HG03025 (cell line): Measurements from ENCODE around the gene TRIM54.
"Not testable (repeated sequence)": the region's sequence is repeated elsewhere in the genome, so short reads cannot be mapped to it uniquely, and the experiment has no call there.

Experiments used
- ATAC-seq: cut with Tn5 transposase; IDR thresholded peaks from one replicate; pipeline ENCODE4 v1.9.1; 2021; ENCODE audit warnings: mild to moderate bottlenecking, moderate library complexity; ENCODE audit not compliant: unreplicated experiment, low FRiP score

Gene TRIM54

DNA sequence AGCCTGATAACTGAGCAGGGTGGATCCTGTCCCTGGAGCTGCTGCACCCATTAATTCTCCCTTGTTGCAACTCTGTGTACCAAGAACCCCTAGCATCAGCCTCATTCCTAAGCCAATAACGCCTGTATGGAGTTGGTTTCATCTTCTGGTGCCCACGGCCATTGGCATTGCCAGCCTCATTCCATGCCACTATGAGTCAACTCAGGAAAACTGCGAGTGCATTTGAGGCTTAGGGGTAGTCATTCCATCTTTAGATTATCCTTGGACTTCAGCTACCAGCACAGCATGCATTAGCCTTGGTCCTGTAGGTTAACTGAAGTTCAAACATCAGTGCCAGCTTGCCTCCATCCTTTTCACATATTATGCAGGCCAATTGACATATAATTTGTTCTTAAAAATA lies 1.4 kb upstream of the TRIM54 start:
- ATAC-seq, result no peak

DNA sequence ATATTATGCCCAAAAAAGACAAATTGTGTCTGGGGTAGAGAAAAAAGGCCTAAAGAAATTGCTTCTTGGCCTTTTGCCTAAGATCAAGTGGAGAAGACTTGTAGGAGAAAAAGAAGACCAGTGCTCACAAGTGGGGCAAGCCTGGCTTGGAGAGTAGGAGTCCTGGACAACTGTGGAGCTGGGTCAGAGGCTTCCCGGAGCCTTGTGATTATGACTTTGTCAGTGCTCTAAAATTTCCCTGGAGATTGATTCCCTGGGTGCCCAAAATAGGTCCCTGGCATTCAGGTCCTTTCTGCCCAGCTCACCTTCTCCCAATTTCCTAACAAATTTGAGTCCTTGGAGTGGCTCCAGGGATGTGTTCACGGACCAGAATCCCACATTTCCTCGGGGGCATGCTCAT lies 787 bp upstream of the TRIM54 start:
- no peak for ATAC-seq

DNA sequence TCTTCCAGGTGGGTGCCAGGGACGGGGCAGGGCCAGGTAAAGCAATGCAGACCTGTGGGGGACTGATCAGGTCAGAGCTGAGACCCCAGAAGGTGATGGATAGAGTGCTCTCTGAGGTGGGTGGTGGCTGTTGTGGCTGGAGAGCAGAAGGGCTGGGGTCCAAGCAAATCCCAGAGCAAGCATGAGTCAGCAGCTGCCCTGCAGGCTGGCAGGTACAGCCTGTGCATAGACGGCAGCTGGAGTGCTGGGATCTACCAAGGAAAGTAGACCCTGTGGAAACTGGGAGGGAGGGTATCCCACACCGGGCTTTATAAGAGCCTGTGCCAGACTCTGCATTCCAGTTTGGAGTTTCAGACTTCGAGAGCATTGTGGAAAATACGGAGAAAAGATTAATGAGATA lies 663 bp downstream of the TRIM54 start:
- no peak for ATAC-seq

DNA sequence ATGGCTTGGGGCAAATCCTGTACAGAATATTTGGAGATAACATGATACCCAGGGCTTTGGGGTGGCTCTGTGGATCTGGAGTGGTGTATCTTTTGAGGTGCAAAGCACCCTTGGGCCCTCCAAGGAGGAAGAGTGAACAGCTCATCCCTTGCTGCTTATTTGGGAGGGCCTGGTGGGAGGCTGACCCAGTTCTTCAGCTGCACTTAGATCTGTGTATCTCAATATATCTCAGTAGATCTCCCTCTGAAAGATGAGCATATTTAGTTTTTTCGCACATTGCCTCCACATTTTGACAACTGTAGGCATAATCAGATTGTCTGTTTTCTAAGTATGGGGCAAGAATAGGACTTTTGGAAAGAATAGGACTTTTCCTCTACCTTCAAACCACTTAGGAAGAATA lies 2.8 kb downstream of the TRIM54 start:
- no peak for ATAC-seq

DNA sequence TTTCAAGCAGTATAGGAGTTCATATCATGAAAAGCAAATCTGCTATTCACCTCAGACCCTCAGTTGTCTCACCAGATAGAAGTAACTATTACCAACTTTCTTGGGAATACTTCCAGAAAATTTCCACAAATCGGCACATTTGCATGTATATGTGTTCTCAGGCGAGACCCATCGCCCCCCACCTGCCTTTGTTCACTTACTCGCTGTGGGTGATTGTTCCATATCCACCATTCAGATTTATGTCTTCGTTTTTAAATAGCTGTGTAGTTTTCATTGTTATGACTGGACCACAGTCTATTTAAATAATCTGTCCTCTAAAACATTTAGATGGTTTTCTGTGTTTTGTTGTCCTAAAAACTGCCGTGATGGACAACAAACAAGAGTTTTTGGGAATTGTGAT lies 3.3 kb downstream of the TRIM54 start:
- no peak for ATAC-seq

DNA sequence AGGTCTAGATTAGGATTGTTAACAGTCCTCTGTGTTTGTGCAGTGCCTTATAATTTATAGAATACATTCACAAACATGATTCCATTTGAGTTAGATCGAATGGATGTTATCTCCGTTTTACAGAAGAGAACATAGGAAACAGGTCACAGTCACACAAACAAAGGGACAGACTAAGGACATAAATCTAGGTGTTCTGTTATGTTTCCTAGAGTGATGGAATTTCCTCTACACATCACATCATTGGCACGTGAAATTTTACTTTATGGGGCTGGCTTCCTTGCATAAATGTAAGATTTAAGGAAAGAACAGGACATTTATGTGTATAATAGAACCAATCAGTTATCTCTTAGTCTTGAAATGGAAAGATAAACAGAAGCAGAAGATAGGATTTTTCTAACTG lies 6.4 kb downstream of the TRIM54 start:
- no peak for ATAC-seq

DNA sequence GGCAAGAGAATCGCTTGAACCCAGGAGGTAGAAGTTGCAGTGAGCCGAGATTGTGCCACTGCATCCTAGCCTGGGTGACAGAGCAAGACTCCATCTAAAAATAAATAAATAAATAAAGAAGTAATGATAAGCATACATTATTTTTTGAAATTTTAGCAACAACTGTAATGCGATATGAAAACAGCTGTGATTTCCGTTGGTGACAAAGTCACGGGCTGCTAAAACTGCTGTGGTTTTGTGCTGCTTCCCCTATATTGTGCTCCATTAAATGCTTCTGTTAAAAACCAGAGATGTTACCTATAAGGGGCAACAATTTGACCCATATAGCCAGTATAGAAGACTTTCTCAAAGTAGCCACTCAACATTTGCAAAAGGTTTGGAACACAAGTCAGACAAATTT lies 8.3 kb downstream of the TRIM54 start:
- ATAC-seq, result no peak

DNA sequence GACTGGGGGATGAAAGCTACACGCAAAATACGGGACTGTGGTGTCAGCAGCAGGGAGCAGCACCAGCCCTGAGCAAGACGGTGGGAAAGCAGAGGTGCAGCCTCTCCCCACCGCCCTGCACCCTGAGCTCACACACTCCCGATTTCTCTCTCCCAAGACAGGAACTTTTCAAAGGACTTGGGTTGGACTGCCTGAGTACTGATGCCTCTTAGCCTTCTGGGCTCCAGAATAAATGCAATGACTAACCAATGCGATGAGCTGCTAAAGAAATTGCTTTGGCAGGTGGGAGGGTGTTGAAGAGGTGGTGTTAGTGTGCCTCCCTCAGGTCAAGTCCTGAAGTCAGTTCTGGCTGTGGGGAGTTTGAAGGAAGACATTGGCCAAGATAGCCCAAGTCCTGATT lies 9.6 kb downstream of the TRIM54 start:
- no peak for ATAC-seq

DNA sequence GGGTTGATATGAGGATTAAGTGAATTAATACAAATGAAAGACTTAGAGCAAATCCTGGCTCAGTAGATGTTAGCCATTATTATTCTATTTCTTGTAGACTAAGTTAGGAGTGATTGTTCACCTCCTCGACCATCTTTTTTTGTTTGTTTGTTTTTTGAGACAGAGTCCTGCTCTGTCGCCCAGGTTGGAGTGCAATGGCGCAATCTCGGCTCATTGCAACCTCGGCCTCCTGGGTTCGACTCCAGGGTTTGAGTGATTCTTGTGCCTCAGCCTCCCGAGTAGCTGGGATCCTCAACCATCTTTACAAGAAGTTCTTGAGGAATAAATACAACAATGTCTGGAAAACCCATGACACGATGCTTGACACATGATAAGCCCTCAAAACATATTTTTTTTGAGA lies 12.7 kb downstream of the TRIM54 start:
- ATAC-seq, result no peak

DNA sequence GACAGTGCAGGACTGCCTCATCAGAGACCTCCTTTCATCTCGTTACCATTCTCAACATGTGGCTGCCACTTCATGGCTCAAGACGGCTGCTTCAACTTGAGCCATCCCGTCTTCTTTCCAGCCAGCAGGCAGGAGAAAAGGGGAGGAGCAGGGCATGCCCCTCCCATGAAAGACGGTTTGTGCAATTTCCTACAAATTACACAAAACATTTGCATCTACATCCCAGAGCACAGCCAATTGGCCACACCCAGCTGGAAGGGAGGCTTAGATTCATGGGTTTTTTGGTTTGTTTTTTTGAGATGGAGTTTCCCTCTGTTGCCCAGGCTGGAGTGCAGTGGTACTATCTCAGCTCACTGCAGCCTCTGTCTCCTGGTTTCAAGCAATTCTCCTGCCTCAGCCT lies 14.3 kb downstream of the TRIM54 start:
- no peak for ATAC-seq

DNA sequence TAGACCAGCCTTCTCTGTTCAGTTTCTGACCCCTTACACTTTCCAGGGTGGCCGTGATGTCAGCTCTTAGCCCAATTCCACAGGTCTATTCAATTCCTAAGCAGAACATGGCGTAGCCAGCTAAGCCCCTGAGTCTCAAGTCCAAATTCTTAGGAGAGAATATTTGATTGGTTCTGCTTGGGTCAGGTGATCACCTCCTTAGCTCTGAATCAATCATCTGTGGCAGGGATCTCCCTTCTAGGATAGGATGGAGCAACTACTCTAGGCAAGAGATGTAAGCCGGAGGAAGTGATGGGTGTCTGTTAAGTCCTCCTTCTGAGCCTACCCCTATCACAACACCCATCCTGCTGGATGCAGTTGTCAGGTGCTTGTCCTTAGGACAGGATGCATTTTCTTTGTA lies 15.0 kb downstream of the TRIM54 start:
- no peak for ATAC-seq

DNA sequence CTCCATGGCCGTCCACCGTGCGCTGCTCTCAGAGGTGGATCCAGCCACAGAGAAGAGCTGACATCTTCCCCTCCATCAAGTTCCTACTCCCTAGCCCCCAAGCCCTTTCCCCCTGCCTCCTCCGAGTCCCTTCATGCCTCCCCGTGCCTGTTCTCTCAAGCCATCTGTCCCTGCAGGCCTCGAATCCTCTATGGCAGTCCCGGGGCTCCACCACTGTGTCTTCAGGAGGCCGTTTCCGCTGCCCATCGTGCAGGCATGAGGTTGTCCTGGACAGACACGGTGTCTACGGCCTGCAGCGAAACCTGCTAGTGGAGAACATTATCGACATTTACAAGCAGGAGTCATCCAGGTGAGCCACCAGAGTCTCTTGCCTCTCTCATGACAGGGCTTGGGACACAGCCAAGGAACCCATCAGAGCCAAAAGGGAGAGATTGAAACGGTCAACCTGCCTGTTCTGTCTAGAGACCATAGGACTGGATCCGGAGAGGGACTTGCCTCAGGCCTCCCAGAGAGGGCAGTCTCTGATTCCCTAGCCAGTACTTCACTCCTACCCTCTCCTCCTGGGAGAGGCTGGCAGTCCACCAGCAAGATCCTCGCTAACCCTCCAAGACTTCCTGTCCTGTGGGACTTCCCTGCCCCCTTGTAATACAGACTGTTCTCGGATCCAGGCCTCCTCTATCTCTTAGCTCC lies 16.3 kb downstream of the TRIM54 start:
- ATAC-seq, result no peak

DNA sequence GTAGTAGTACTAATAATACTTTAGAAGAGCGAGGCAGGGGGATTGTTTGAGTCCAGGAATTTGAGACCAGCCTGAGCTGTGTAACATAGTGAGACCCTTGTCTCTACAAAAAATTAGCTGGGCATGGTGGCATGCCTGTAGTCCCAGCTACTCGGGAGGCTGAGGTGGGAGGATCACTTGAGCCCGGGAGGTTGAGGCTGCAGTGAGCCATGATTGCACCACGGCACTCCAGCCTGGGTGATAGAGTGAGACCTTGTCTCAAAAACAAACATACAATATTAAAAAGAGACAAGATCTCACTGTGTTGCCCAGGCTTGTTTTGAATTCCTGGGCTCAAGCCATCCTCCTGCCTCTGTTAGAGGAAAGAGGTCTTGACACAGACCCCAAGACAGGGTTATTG lies 18.4 kb downstream of the TRIM54 start:
- ATAC-seq, result not testable (repeated sequence)

DNA sequence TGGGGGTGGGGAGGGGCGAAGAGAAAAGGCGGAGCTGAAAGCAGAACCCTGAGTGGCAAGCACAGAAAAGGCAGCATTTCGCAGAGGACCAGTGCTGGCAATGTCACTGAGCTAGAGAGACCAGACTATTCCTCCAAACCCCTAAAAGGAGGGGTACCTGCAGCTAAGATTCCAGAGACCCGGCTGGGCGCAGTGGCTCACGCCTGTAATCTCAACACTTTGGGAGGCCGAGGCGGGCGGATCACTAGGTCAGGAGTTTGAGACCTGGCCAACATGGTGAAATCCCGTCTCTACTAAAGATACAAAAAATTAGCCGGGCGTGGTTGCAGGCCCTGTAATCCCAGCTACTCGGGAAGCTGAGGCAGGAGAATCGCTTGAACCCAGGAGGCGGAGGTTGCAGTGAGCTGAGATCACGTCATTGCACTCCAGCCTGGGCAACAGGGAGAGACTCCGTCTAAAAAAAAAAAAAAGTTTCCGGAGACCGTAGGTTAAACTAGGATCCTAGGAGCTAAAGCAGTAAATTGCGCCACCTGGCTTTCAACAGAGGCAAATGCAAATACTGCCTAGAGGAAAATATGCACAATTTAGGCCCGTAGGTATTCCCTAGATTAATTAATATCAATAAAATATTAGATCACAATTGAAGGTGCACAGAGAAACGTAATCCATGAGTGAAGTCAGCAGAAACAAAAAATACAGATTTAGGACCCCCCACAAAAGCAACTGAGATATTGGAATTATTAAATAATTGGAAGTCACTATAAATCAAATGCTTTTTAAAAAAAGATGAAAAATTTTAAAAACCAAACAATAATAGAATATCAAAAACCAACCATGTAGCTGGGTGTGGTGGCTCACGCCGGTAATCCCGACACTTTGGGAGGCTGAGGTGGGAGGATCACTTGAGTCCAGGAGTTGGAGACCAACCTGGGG lies 21.1 kb downstream of the TRIM54 start:
- no peak for ATAC-seq

DNA sequence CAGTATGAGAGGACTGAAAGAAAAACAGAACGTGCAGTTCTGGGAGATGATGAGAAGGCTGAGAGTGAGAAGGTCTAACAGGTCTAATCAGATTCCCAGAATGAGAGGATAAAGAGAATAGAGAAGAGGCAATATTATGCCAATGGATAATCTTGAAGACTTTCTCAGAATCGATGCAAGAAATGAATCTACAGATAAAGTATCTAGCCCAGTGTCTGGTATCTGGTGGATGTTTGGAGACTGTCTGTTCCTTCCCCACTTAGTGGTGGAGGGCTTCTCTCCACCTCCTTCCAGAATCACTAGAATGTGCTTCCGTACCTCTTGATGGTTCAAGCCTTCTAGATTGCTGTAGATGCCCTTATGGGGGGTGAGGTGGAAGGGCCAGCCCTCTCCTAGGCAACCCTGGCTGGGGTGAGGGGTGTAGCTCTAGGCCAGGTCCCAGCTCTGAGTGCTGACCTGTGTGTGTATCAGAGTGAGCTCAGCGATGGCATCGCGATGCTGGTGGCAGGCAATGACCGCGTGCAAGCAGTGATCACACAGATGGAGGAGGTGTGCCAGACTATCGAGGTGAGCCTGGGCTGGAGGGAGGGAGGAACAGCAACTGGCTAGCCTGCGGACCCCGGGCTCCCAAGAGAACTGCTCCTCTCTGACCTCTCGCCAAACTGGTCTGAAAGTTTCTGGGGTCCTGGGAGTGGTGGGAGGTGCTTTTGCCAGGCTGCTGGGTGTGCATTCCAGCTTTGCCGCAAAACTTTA lies 22.4 kb downstream of the TRIM54 start:
- no peak for ATAC-seq

DNA sequence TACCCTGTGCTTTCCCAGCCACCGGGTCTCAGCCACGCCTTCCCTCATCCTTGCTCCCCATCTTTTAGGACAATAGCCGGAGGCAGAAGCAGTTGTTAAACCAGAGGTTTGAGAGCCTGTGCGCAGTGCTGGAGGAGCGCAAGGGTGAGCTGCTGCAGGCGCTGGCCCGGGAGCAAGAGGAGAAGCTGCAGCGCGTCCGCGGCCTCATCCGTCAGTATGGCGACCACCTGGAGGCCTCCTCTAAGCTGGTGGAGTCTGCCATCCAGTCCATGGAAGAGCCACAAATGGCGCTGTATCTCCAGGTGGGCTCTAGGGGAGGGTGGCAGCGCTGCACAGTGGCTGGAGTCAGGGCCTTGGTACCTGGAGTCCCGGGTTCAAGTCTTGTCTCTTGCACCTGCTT lies 23.3 kb downstream of the TRIM54 start:
- no peak for ATAC-seq

DNA sequence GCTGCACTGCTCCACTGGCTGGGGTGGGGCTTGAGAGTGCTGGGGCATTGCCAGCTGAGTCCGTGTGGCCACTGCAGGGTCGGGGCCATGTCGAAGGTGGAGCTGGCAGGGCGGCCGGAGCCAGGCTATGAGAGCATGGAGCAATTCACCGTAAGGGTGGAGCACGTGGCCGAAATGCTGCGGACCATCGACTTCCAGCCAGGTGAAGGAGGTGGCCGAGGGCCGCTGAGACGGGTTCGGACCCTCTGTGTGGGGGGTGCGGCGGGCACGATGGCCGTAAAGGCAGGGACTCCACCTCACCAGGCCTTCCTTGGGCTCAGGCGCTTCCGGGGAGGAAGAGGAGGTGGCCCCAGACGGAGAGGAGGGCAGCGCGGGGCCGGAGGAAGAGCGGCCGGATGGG lies 23.9 kb downstream of the TRIM54 start:
- no peak for ATAC-seq

DNA sequence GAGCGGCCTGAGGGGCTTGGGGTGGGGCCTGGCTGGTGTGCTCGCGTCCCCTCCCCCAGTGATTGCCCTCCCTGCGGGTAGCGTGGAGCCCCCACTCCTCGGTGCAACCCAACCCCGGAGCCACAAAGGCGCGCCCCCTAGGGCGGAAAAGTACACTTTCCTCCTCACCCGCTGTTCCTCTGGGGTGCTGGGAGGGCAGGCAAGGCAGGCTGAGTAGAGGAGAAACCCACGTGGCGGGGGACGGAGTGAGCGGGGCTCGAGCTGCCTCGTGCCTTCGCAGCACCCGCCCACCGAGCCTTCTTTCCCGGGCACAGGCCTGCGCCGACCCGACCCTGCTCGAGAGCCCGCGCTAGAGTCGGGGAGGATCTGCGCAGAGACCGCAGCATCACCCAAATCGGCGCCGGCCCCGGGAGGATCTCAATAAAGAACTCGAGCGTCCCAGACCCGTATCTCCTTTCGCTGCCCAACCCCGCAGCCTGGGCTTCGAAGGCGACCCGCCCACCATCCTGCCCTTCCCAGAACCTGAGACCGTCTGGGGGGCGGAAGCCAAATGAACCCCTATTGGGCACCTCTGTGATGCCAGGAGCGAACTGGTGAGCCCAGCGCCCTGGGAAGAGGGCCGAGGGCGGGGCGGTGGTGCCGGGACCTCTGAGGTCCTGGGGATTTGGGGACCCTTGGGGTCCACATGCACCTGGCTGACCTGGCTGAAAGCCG lies 24.5 kb downstream of the TRIM54 start:
- no peak for ATAC-seq

DNA sequence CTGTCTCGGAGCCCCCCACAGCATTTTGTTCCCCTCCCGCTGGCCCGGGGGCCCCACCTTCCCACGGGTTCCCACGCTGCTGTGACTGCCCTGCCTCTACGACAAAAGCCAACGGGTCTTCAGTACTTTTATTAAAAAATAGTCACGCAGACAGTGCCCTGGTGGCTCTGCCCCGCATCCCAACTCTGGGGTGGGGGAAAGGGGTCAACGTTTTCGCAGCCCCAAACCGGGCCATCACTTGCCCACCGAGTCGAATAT lies 25.0 kb downstream of the TRIM54 start:
- ATAC-seq, result no peak

DNA sequence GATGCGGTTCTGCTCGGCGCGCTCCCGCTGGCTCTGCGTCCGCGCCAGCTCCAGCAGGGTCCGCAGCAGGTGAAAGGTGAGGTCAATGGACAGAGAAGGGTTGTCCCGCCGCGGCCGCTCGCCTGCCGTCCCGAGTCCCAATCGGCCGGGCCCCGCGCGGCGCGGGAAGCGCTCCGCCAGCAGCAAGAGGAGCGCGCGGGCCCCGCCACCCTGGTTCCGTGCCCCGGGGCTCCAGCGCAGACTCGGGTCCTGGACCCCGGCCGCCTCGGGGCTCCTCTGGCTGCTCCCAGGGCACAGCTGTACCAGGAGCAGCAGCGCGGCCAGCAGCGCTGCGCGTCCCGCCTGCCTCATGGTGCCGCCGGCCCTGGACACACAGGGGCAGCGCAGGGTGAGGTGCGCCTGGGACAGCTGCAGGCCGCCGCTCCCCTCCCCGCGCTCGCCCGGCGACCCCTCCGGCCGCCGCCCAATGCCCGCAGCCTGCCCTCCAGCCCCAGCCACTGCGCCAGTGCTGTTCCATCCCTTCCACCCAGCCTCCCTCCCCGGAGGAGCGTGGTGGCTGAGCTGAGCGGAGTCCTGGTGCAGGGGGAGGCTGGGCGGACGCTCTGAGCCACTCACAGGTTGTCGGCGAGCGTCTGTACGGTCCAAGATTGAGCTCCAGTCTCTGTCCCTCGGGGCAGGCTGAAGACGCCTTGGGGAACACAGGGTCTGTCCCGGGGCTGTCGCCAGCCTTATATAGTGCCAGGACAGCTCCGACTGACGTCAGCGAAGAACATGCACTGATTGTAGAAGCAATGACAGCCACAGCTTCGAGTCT lies 25.5 kb downstream of the TRIM54 start:
- ATAC-seq, result no peak
